ENCODE results near the gene CROCC.
"Not testable (repeated sequence)": the region's sequence is repeated elsewhere in the genome, so short reads cannot be mapped to it uniquely, and the experiment has no call there.

CROCC gene

GRCh38 chr1:16921391-16922185, at the start of gene CROCC:
Gene CROCC, plus strand, starts transcription at chr1:16921931. Its CDS starts 88 bp downstream, at chr1:16922019.
- DNase-seq (ENCODE audit: low spot score), result peak; percentile 42

- not testable (repeated sequence) for DNase-seq (ENCODE audit: low spot score)
Observed at GRCh38 chr1:16872152-16873075, 49.3 kb upstream of the CROCC start.

GRCh38 chr1:16873076-16873879, 48.5 kb upstream of the CROCC start:
- DNase-seq (ENCODE audit: low spot score), result peak; percentile 48

GRCh38 chr1:16874968-16875765, 46.6 kb upstream of the CROCC start:
- DNase-seq (ENCODE audit: low spot score), result not testable (repeated sequence)

- DNase-seq (ENCODE audit: low spot score), result not testable (repeated sequence)
Observed at GRCh38 chr1:16881742-16882141, 40.0 kb upstream of the CROCC start.

GRCh38 chr1:16882986-16883385, 38.7 kb upstream of the CROCC start:
- no peak for DNase-seq (ENCODE audit: low spot score)

GRCh38 chr1:16884487-16884886, 37.2 kb upstream of the CROCC start:
- not testable (repeated sequence) for DNase-seq (ENCODE audit: low spot score)

GRCh38 chr1:16886860-16887605, 34.7 kb upstream of the CROCC start:
- no peak for DNase-seq (ENCODE audit: low spot score)

- peak; percentile 56 for DNase-seq (ENCODE audit: low spot score)
Observed at GRCh38 chr1:16888860-16889816, 32.6 kb upstream of the CROCC start.

GRCh38 chr1:16890539-16891021, 31.2 kb upstream of the CROCC start:
- DNase-seq (ENCODE audit: low spot score), result not testable (repeated sequence)

GRCh38 chr1:16891057-16891456, 30.7 kb upstream of the CROCC start:
- not testable (repeated sequence) for DNase-seq (ENCODE audit: low spot score)

- DNase-seq (ENCODE audit: low spot score), result not testable (repeated sequence)
Observed at GRCh38 chr1:16892978-16893525, 28.7 kb upstream of the CROCC start.

- DNase-seq (ENCODE audit: low spot score), result not testable (repeated sequence)
Observed at GRCh38 chr1:16893796-16894195, 27.9 kb upstream of the CROCC start.

GRCh38 chr1:16894338-16894737, 27.4 kb upstream of the CROCC start:
- not testable (repeated sequence) for DNase-seq (ENCODE audit: low spot score)

GRCh38 chr1:16895233-16895597, 26.5 kb upstream of the CROCC start:
- not testable (repeated sequence) for DNase-seq (ENCODE audit: low spot score)

GRCh38 chr1:16895598-16896315, 26.0 kb upstream of the CROCC start, which contains the start of gene RNU1-2:
Gene RNU1-2, plus strand, starts transcription at chr1:16895980.
- peak; percentile 90 for DNase-seq (ENCODE audit: low spot score)

- DNase-seq (ENCODE audit: low spot score), result peak; percentile 49
Observed at GRCh38 chr1:16896316-16897055, 25.2 kb upstream of the CROCC start.

All from CD4-positive, alpha-beta T cell treated with Interleukin-6 at 100 ng/mL for 8 hours (primary cell).